ENCODE results near the gene RNF44.

RNF44 gene

GRCh38 chr5:176534640-176535039 lies 2.6 kb downstream of the RNF44 start:
- no peak for DNase-seq

GRCh38 chr5:176533894-176534611 lies 3.1 kb downstream of the RNF44 start:
- no peak for DNase-seq

- no peak for DNase-seq
Measured at GRCh38 chr5:176533390-176533789, 3.8 kb downstream of the RNF44 start.

- DNase-seq: no peak
Measured at GRCh38 chr5:176532795-176533194, 4.4 kb downstream of the RNF44 start.

- DNase-seq: no peak
Measured at GRCh38 chr5:176531902-176532493, 5.2 kb downstream of the RNF44 start.

- no peak for DNase-seq
Measured at GRCh38 chr5:176530983-176531901, 6.0 kb downstream of the RNF44 start.

- DNase-seq: no peak
Measured at GRCh38 chr5:176530393-176530982, 6.7 kb downstream of the RNF44 start.

- DNase-seq: no peak
Measured at GRCh38 chr5:176529741-176530141, 7.5 kb downstream of the RNF44 start.

GRCh38 chr5:176529116-176529740 lies 8.0 kb downstream of the RNF44 start:
- DNase-seq: no peak

- DNase-seq: no peak
Measured at GRCh38 chr5:176528761-176529115, 8.5 kb downstream of the RNF44 start.

GRCh38 chr5:176528301-176528700 lies 8.9 kb downstream of the RNF44 start:
- DNase-seq: no peak

GRCh38 chr5:176527246-176528222 lies 9.7 kb downstream of the RNF44 start:
- DNase-seq: no peak

- DNase-seq: no peak
Measured at GRCh38 chr5:176526462-176526861, 10.7 kb downstream of the RNF44 start.

- DNase-seq: no peak
Measured at GRCh38 chr5:176525677-176526076, 11.5 kb downstream of the RNF44 start.

- DNase-seq: no peak
Measured at GRCh38 chr5:176524987-176525386, 12.2 kb downstream of the RNF44 start.

- DNase-seq: no peak
Measured at GRCh38 chr5:176524138-176524537, 13.1 kb downstream of the RNF44 start.

- DNase-seq: no peak
Measured at GRCh38 chr5:176521699-176522263, 15.4 kb downstream of the RNF44 start.

- DNase-seq: no peak
Measured at GRCh38 chr5:176521286-176521685, 15.9 kb downstream of the RNF44 start.

- no peak for DNase-seq
Measured at GRCh38 chr5:176519810-176520720, 17.1 kb downstream of the RNF44 start.

- no peak for DNase-seq
Measured at GRCh38 chr5:176517053-176517661, 20.0 kb downstream of the RNF44 start.
